ENCODE data around the gene SECTM1.
"Not testable (repeated sequence)": the region's sequence is repeated elsewhere in the genome, so short reads cannot be mapped to it uniquely, and the experiment has no call there.

Gene SECTM1

GRCh38 chr17:82347994-82348393 is 14.4 kb upstream of the SECTM1 start:
- not testable (repeated sequence) for DNase-seq (ENCODE audit: low spot score)

GRCh38 chr17:82346342-82347300 is 13.1 kb upstream of the SECTM1 start:
- no peak for DNase-seq (ENCODE audit: low spot score)

GRCh38 chr17:82345151-82345976 is 11.8 kb upstream of the SECTM1 start:
- no peak for DNase-seq (ENCODE audit: low spot score)

GRCh38 chr17:82344175-82344907 is 10.8 kb upstream of the SECTM1 start:
- DNase-seq (ENCODE audit: low spot score): no peak

- DNase-seq (ENCODE audit: low spot score): no peak
Measured at GRCh38 chr17:82343560-82343959, 10.0 kb upstream of the SECTM1 start.

GRCh38 chr17:82342361-82343079 is 9.0 kb upstream of the SECTM1 start:
- no peak for DNase-seq (ENCODE audit: low spot score)

- no peak for DNase-seq (ENCODE audit: low spot score)
Measured at GRCh38 chr17:82339634-82340580, 6.3 kb upstream of the SECTM1 start.

GRCh38 chr17:82338858-82339633 is 5.5 kb upstream of the SECTM1 start:
- peak; percentile 34 for DNase-seq (ENCODE audit: low spot score)

- no peak for DNase-seq (ENCODE audit: low spot score)
Measured at GRCh38 chr17:82334622-82335394, 1.2 kb upstream of the SECTM1 start.

GRCh38 chr17:82334204-82334621 is 647 bp upstream of the SECTM1 start:
- DNase-seq (ENCODE audit: low spot score): no peak

- peak; percentile 37 for DNase-seq (ENCODE audit: low spot score)
Measured at GRCh38 chr17:82332669-82333278, 792 bp downstream of the SECTM1 start.

- DNase-seq (ENCODE audit: low spot score): no peak
Measured at GRCh38 chr17:82331345-82331939, 2.1 kb downstream of the SECTM1 start.

GRCh38 chr17:82330322-82331239 is 3.0 kb downstream of the SECTM1 start:
- DNase-seq (ENCODE audit: low spot score): no peak

- no peak for DNase-seq (ENCODE audit: low spot score)
Measured at GRCh38 chr17:82329683-82330321, 3.8 kb downstream of the SECTM1 start.

- DNase-seq (ENCODE audit: low spot score): no peak
Measured at GRCh38 chr17:82328994-82329507, 4.5 kb downstream of the SECTM1 start.
